Uterus (tissue), 2 donors: Measurements from ENCODE around the gene TNS4.

ENCODE experiments used
- POLR2A ChIP-seq, 2 donors: fragments of 450-650 bp; IDR thresholded peaks; one replicate each; pipeline ENCODE4 v1.6.1; 2016; ENCODE audit warnings: antibody characterized with exemption in 2 of 2, mild to moderate bottlenecking in 1 of 2, moderate library complexity in 1 of 2
- TF ChIP-seq, protein P1 (sequence below), 4 experiments: fragments of 200-600 bp in 2 of 4; fragments of 450-650 bp in 2 of 4; sonication (generic) in 2 of 4; IDR thresholded peaks; one replicate each; pipeline ENCODE4 v1.5.1; 2016 to 2019; ENCODE audit warnings: antibody characterized with exemption in 4 of 4, mild to moderate bottlenecking in 2 of 4, moderate library complexity in 1 of 4

DNA sequence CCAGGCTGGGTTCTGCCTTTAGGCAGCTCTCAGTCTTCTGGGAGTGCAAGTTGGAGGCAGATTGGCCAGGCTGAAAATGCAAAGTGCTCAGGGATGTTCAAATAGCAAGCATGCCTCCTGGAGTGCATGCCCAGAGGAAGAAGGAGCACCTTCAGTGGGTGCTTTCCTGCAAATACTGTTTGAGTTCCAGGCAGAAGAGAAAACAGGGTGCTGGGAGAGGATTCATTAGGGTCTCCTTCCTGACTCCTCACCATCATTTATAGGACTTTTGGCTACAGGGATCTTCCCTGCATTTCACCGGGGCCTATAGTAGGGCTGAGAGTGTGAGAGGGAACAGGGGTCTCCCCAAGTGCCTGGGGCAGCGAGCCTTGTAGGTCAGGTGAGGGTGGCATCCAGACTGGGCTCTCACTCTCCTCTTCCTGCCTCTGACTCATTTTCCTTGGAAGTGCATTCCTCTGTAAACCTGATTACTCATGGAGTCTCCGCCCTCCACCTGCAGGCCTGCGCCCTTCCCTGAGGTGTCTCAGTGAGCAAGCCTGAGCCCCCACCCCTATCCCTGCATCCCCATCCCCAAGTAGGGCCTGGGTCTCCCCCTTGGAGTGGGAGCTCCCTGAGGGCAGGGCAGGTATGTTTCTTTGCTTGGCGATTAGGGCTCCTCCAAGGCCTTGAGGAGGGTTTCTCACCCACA is 17.1 kb upstream of the TNS4 start:
- TF ChIP-seq POLR2A (IDR thresholded peaks at IDR 0.05): no peak
- TF ChIP-seq, protein P1, sequence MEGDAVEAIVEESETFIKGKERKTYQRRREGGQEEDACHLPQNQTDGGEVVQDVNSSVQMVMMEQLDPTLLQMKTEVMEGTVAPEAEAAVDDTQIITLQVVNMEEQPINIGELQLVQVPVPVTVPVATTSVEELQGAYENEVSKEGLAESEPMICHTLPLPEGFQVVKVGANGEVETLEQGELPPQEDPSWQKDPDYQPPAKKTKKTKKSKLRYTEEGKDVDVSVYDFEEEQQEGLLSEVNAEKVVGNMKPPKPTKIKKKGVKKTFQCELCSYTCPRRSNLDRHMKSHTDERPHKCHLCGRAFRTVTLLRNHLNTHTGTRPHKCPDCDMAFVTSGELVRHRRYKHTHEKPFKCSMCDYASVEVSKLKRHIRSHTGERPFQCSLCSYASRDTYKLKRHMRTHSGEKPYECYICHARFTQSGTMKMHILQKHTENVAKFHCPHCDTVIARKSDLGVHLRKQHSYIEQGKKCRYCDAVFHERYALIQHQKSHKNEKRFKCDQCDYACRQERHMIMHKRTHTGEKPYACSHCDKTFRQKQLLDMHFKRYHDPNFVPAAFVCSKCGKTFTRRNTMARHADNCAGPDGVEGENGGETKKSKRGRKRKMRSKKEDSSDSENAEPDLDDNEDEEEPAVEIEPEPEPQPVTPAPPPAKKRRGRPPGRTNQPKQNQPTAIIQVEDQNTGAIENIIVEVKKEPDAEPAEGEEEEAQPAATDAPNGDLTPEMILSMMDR (IDR thresholded peaks at IDR 0.05): no peak
